GM12878 (cell line): ENCODE measurements around the gene WFS1. TPM values are rescaled to one million over a fixed set of nuclear protein-coding genes. Genes with fewer than 3 reads are reported as not detected.

Experiments used
- ATAC-seq: fragments of 200-7000 bp; cut with Tn5 transposase; 3 replicates; pipeline ENCODE4 v1.9.1; 2020; ENCODE audit warnings: mild to moderate bottlenecking, moderate library complexity
- BruUV-seq: library from RNA; stranded (reverse); fragments of 400-500 nt; replicated peaks from 2 replicates; lab custom pipeline; 2021; lab: Mats Ljungman, UMichigan
- CTCF ChIA-PET: fragments of 300-600 bp; sonication (Branson Sonifier 250); formaldehyde crosslinking; extraction: SDS; loops from one replicate; lab custom pipeline; 2021; ENCODE audit warnings: inconsistent platforms; lab: Yijun Ruan, JAX
- POLR2A ChIA-PET: fragments of 350-600 bp; formaldehyde crosslinking; extraction: SDS; loops from one replicate; lab custom pipeline; 2021; ENCODE audit warnings: inconsistent platforms; lab: Charles Lee
- RAD21 ChIA-PET: fragments of 300-600 bp; sonication (Branson Sonifier 250); formaldehyde crosslinking; loops from one replicate; lab custom pipeline; 2023; ENCODE audit warnings: antibody characterized with exemption; ENCODE audit not compliant: unreplicated experiment; lab: Charles Lee
- SMC1A ChIA-PET: fragments of 300-600 bp; sonication (Branson Sonifier 250); formaldehyde crosslinking; loops from one replicate; lab custom pipeline; 2023; ENCODE audit not compliant: unreplicated experiment, uncharacterized antibody; lab: Charles Lee
- DNase-seq: peaks from one replicate; pipeline ENCODE4 v3.0.0-alpha.2; 2011; ENCODE audit warnings: low read depth, low spot score
- FAIRE-seq: peaks from 3 replicates; lab custom pipeline; 2011; peaks lifted over from hg19 to GRCh38; lab: Jason Lieb, UNC
- H2AFZ ChIP-seq: 2 replicates; pipeline ENCODE4 v1.6.0; 2011; ENCODE audit warnings: low read depth, low read length, control low read depth; ENCODE audit not compliant: control insufficient read depth
- H3K27ac ChIP-seq: 2 replicates; pipeline ENCODE4 v1.5.1; 2011; ENCODE audit warnings: control low read depth; ENCODE audit not compliant: control insufficient read depth, insufficient read depth
- H3K27me3 ChIP-seq, 2 experiments: replicated peaks in 1 of 2; 2 replicates each; pipeline versions ENCODE4 v1.6.0 to v1.6.1; 2011; ENCODE audit warnings: low read length in 1 of 2; ENCODE audit not compliant: control insufficient read depth in 2 of 2, insufficient read depth in 2 of 2
- H3K36me3 ChIP-seq, 2 experiments: 2 replicates each; pipeline ENCODE4 v1.5.1; 2011; ENCODE audit warnings: low read length in 1 of 2; ENCODE audit not compliant: control insufficient read depth in 2 of 2, insufficient read depth in 2 of 2
- H3K4me1 ChIP-seq: 2 replicates; pipeline ENCODE4 v1.6.1; 2011; ENCODE audit warnings: mild to moderate bottlenecking, low read length, moderate library complexity, mixed read lengths; ENCODE audit not compliant: control insufficient read depth, insufficient read depth
- H3K4me2 ChIP-seq: 2 replicates; pipeline ENCODE4 v1.6.0; 2011; ENCODE audit warnings: control low read depth; ENCODE audit not compliant: control insufficient read depth, insufficient read depth
- H3K4me3 ChIP-seq: fragments of 200-600 bp; sonication (generic); 2 replicates; pipeline ENCODE4 v1.5.1; 2016
- H3K79me2 ChIP-seq: 2 replicates; pipeline ENCODE4 v1.6.0; 2011; ENCODE audit warnings: low read length; ENCODE audit not compliant: control insufficient read depth, insufficient read depth
- H3K9ac ChIP-seq: 2 replicates; pipeline ENCODE4 v1.8.0; 2011; ENCODE audit warnings: low read length, control low read depth, mixed read lengths; ENCODE audit not compliant: control insufficient read depth, insufficient read depth
- H3K9me3 ChIP-seq: replicated peaks from 3 replicates; pipeline ENCODE4 v1.5.1; 2011; ENCODE audit warnings: mild to moderate bottlenecking, low read length; ENCODE audit not compliant: control insufficient read depth, insufficient read depth
- H4K20me1 ChIP-seq: 2 replicates; pipeline ENCODE4 v1.6.0; 2011; ENCODE audit not compliant: control insufficient read depth, insufficient read depth
- CHD2 ChIP-seq: IDR thresholded peaks from 2 replicates; pipeline ENCODE4 v1.6.1; 2011; ENCODE audit warnings: low read depth, low read length, improper control_type of control experiment, borderline replicate concordance
- CREM ChIP-seq: IDR thresholded peaks from 2 replicates; pipeline ENCODE4 v1.6.1; 2014; ENCODE audit warnings: antibody characterized with exemption, low read depth
- NFIC ChIP-seq: IDR thresholded peaks from 2 replicates; pipeline ENCODE4 v1.6.1; 2012; ENCODE audit warnings: low read depth, mild to moderate bottlenecking, inconsistent platforms, low read length, moderate library complexity
- NKRF ChIP-seq: fragments of 450-650 bp; conservative IDR thresholded peaks from 2 replicates; pipeline ENCODE4 v1.6.1; 2017; ENCODE audit warnings: mild to moderate bottlenecking, moderate library complexity
- RB1 ChIP-seq: fragments of 450-650 bp; formaldehyde crosslinking; IDR thresholded peaks from 2 replicates; pipeline ENCODE4 v1.6.1; 2017; ENCODE audit warnings: mild to moderate bottlenecking, borderline replicate concordance
- SMAD1 ChIP-seq: fragments of 450-650 bp; IDR thresholded peaks from 2 replicates; pipeline ENCODE4 v1.6.1; 2018; ENCODE audit warnings: mild to moderate bottlenecking, low read depth; ENCODE audit not compliant: partially characterized antibody
- SMAD5 ChIP-seq: IDR thresholded peaks from 2 replicates; pipeline ENCODE4 v1.6.1; 2016; ENCODE audit warnings: antibody characterized with exemption, low read depth
- STAT3 ChIP-seq: IDR thresholded peaks from 2 replicates; pipeline ENCODE4 v1.6.1; 2011; ENCODE audit warnings: low read depth, low read length, improper control_type of control experiment
- WGBS: methylation state at CpG from one replicate; pipeline ENCODE4 v1.1.6; 2016; ENCODE audit warnings: low lambda C conversion rate; ENCODE audit not compliant: insufficient replicate concordance, insufficient coverage; ENCODE audit errors: missing lambda C conversion rate; 5-methylcytosine and 5-hydroxymethylcytosine counted together
- in situ Hi-C: fragments of 300-500 bp; cut with MboI; formaldehyde crosslinking; loops from 9 replicates; pipeline ENCODE4 v1.14.3; 2018; ENCODE audit warnings: mixed read lengths
- intact Hi-C: fragments of 100-400 bp; cut with micrococcal nuclease; formaldehyde crosslinking; loops from one replicate; pipeline ENCODE4 v1.14.2; 2022; ENCODE audit not compliant: unreplicated experiment
- polyA plus RNA-seq, 11 experiments: library from polyadenylated mRNA; depleted of rRNA in 4 of 11; unstranded in 6 of 11; stranded (reverse) in 5 of 11; fragments of >200 nt; fragmentation: Nextera tagmentation in 4 of 11; fragmentation: Illumina TruSeq in 1 of 11; extraction: Ambion mirVana in 4 of 11; extraction: Trizol in 1 of 11; gene quantifications; 1 replicate in 1 of 11; 2 replicates in 10 of 11; pipeline versions ENCODE4 v1.2.1 to v1.2.3, GENCODE V29; 2011 to 2016; ENCODE audit warnings: inconsistent platforms in 2 of 11, missing spikeins in 2 of 11, low read depth in 1 of 11
- total RNA-seq, 4 experiments: library from RNA; depleted of rRNA in 3 of 4; stranded (reverse); fragments of >200 nt in 3 of 4; fragmentation: Illumina TruSeq in 1 of 4; extraction: Trizol in 1 of 4; gene quantifications; 2 replicates each; pipeline versions ENCODE4 v1.2.1 to v1.2.3, GENCODE V29; 2013 to 2021
- TF ChIP-seq, protein P1 (sequence below): fragments of 450-650 bp; IDR thresholded peaks from 2 replicates; pipeline ENCODE4 v1.6.1; 2017; ENCODE audit warnings: antibody characterized with exemption, mild to moderate bottlenecking, moderate library complexity
- TF ChIP-seq, protein P2 (sequence below): IDR thresholded peaks from 2 replicates; pipeline ENCODE4 v1.6.1; 2011; ENCODE audit warnings: borderline replicate concordance, low read depth, mild to moderate bottlenecking, moderate library complexity, mixed read lengths, low read length; ENCODE audit not compliant: insufficient read depth; ENCODE audit errors: extremely low read length
- TF ChIP-seq, protein P3 (sequence below): IDR thresholded peaks from 2 replicates; pipeline ENCODE4 v1.6.1; 2012; ENCODE audit warnings: mild to moderate bottlenecking, low read depth, low read length

The WFS1 gene
- total and polyA plus RNA-seq, 10 of the 15 experiments (the other 5 are each of a cell fraction or from before 2014, with no cell fraction given): 0.31 to 4.7 (median 2.0) TPM

DNA sequence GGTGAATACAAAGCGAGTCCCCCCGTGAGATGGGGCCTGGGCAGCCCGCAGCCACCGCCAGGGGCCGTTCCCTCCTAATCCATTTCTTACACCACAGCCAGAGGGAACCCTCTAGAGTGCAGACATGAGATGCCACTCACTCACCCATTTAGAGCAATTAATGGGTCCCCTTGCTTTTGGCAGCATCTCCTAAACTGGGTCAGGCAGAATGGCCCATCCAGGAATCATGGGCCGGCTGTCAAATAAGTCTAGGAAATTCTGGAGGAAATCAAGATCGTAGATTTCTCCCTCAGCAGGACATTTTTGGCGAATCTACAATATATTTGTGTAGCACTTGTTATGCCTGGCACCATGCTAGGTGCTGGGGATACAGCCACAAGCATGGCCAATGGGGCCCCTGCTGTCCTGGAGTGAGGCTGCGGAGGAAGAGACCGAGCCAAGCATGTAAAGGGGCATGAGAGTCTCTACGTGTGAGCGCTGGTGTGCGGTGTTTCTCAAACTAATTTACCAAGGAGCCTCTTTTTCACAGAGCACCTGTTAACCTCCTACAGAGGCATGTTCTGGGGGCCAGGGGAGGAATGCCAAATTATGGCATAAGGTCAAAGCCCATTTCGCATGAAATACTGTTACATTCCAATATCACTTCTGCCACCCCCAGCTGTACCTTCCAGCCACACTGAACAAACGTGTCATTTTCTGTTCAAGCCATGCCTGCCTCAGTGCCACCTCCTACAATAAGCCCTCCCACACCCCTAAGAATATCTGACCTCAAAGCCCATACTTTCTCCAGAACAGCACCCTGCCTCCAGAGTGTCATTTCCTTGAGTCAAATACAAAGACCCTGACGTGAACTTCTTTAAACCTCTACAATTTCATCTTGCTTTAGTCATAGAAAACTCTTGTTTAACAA lies 41.2 kb upstream of the WFS1 start:
- ChIA-PET RAD21 (no interaction called here), POLR2A (interaction anchor here (0.9 kb wide), 1 partner anchor 29 kb away, joined by 3 read pairs; no protein-coding TSS in a partner anchor), CTCF (no interaction called here), SMC1A (no interaction called here)
- no peak for ATAC-seq
- intact Hi-C loops: no loop called here
- no peak overlapping the region for H3K4me3 ChIP-seq
- no peaks in the 10 kb centered on the region for H3K36me3 ChIP-seq
- H4K20me1 ChIP-seq: no peaks in the 10 kb centered on the region
- H3K79me2 ChIP-seq: no peaks in the 10 kb centered on the region
- 52% methylated on average over 16 of the region's 16 CpGs for WGBS
- H3K4me1 ChIP-seq: no peaks in the 10 kb centered on the region
- DNase-seq: no peak
- no peaks in the 10 kb centered on the region; the same call in 2 of the 3 replicates for H3K9me3 ChIP-seq
- H3K4me2 ChIP-seq: no peak overlapping the region
- no peak overlapping the region for H3K27ac ChIP-seq
- no peaks in the 10 kb centered on the region; a peak in 1 of 4 replicates for H3K27me3 ChIP-seq
- in situ Hi-C loops: no loop called here
- BruUV-seq: no TSS peak
- no peak for FAIRE-seq
- no peak overlapping the region for H3K9ac ChIP-seq
- no peak overlapping the region for H2AFZ ChIP-seq
- TF ChIP-seq, protein P1, sequence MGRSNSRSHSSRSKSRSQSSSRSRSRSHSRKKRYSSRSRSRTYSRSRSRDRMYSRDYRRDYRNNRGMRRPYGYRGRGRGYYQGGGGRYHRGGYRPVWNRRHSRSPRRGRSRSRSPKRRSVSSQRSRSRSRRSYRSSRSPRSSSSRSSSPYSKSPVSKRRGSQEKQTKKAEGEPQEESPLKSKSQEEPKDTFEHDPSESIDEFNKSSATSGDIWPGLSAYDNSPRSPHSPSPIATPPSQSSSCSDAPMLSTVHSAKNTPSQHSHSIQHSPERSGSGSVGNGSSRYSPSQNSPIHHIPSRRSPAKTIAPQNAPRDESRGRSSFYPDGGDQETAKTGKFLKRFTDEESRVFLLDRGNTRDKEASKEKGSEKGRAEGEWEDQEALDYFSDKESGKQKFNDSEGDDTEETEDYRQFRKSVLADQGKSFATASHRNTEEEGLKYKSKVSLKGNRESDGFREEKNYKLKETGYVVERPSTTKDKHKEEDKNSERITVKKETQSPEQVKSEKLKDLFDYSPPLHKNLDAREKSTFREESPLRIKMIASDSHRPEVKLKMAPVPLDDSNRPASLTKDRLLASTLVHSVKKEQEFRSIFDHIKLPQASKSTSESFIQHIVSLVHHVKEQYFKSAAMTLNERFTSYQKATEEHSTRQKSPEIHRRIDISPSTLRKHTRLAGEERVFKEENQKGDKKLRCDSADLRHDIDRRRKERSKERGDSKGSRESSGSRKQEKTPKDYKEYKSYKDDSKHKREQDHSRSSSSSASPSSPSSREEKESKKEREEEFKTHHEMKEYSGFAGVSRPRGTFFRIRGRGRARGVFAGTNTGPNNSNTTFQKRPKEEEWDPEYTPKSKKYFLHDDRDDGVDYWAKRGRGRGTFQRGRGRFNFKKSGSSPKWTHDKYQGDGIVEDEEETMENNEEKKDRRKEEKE: no peak
- TF ChIP-seq NKRF: no peak
- no peak for TF ChIP-seq CHD2
- TF ChIP-seq RB1: no peak
- TF ChIP-seq CREM: no peak
- TF ChIP-seq SMAD1: no peak
- TF ChIP-seq, protein P2, sequence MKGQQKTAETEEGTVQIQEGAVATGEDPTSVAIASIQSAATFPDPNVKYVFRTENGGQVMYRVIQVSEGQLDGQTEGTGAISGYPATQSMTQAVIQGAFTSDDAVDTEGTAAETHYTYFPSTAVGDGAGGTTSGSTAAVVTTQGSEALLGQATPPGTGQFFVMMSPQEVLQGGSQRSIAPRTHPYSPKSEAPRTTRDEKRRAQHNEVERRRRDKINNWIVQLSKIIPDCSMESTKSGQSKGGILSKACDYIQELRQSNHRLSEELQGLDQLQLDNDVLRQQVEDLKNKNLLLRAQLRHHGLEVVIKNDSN: no peak
- TF ChIP-seq STAT3: no peak
- TF ChIP-seq, protein P3, sequence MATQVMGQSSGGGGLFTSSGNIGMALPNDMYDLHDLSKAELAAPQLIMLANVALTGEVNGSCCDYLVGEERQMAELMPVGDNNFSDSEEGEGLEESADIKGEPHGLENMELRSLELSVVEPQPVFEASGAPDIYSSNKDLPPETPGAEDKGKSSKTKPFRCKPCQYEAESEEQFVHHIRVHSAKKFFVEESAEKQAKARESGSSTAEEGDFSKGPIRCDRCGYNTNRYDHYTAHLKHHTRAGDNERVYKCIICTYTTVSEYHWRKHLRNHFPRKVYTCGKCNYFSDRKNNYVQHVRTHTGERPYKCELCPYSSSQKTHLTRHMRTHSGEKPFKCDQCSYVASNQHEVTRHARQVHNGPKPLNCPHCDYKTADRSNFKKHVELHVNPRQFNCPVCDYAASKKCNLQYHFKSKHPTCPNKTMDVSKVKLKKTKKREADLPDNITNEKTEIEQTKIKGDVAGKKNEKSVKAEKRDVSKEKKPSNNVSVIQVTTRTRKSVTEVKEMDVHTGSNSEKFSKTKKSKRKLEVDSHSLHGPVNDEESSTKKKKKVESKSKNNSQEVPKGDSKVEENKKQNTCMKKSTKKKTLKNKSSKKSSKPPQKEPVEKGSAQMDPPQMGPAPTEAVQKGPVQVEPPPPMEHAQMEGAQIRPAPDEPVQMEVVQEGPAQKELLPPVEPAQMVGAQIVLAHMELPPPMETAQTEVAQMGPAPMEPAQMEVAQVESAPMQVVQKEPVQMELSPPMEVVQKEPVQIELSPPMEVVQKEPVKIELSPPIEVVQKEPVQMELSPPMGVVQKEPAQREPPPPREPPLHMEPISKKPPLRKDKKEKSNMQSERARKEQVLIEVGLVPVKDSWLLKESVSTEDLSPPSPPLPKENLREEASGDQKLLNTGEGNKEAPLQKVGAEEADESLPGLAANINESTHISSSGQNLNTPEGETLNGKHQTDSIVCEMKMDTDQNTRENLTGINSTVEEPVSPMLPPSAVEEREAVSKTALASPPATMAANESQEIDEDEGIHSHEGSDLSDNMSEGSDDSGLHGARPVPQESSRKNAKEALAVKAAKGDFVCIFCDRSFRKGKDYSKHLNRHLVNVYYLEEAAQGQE: no peak
- no peak for TF ChIP-seq SMAD5
- TF ChIP-seq NFIC: no peak
